Muscle layer of duodenum (tissue), 2 donors: ENCODE results near the gene RFC1.
"Not testable (repeated sequence)": the region's sequence is repeated elsewhere in the genome, so short reads cannot be mapped to it uniquely, and the experiment has no call there.

Experiments used
- H3K27ac ChIP-seq: one replicate; pipeline ENCODE4 v1.7.0; 2013; ENCODE audit warnings: mild to moderate bottlenecking, low read length
- H3K27me3 ChIP-seq: one replicate; pipeline ENCODE4 v1.7.0; 2013; ENCODE audit warnings: low read depth, mild to moderate bottlenecking, control low read depth, low read length
- H3K36me3 ChIP-seq, 2 donors: one replicate each; pipeline ENCODE4 v1.7.0; 2013; ENCODE audit warnings: low read length in 2 of 2, control low read depth in 1 of 2, mild to moderate bottlenecking in 1 of 2; ENCODE audit not compliant: insufficient read depth in 2 of 2, control insufficient read depth in 1 of 2
- H3K4me1 ChIP-seq, 2 donors: one replicate each; pipeline ENCODE4 v1.7.0; 2013; ENCODE audit warnings: low read length in 2 of 2, mild to moderate bottlenecking in 2 of 2, control low read depth in 1 of 2, moderate library complexity in 1 of 2; ENCODE audit not compliant: insufficient read depth in 2 of 2, control insufficient read depth in 1 of 2
- H3K4me3 ChIP-seq, 2 donors: one replicate each; pipeline ENCODE4 v1.7.0; 2013; ENCODE audit warnings: low read length in 2 of 2, low read depth in 1 of 2, mild to moderate bottlenecking in 1 of 2
- H3K9me3 ChIP-seq, 2 donors: one replicate each; pipeline ENCODE4 v1.7.0; 2013; ENCODE audit warnings: low read length in 2 of 2, control low read depth in 1 of 2, mild to moderate bottlenecking in 1 of 2; ENCODE audit not compliant: control insufficient read depth in 1 of 2
- donor health status: healthy.

RFC1 gene

DNA sequence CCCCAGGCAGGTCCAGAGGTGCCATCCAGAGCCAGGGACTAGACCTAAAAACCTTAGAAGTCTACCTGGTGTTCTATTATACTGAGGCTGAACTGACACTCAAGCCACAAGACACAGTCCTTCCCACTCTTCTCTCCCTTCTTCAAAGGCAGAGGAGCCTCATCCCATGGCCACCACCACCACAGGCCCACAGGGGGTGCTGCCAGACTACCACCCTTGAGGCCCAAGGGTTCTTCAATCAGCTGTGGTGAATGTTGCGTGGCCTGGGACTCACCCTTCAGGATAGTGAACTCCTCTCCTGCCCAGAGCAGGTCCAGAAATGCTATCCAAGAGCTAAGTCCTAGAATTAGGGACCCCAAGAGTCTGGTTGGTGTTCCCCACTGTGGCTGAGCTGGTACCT lies 17.5 kb upstream of the RFC1 start:
- no peaks in the 10 kb centered on the region for H3K4me1 ChIP-seq
- H3K4me3 ChIP-seq, result no peak overlapping the region
- H3K36me3 ChIP-seq, result no peaks in the 10 kb centered on the region
- H3K27ac ChIP-seq, result no peak overlapping the region
- H3K9me3 ChIP-seq, result no peaks in the 10 kb centered on the region
- H3K27me3 ChIP-seq, result no peaks in the 10 kb centered on the region

DNA sequence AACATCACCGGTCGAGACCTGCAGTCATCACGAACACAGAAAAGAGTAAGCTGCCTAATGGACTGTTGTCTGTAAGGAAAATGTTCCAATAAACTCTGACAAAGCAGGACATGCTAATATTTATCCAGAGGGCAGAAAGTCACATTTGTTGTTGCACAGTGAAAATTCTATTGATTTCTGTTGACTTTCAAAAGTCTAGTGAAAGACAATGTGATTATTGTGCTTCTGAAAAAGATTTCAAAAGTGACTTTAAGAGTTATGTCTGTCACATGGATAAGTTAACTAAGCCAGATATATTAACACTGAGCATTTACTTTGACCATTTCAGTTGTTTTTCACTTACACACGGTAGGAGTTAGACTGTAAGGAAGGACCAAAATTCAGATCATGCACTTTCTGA lies 9.3 kb upstream of the RFC1 start:
- H3K27me3 ChIP-seq, result no peaks in the 10 kb centered on the region
- H3K36me3 ChIP-seq, result no peaks in the 10 kb centered on the region
- no peak overlapping the region for H3K4me3 ChIP-seq
- H3K4me1 ChIP-seq, result no peaks in the 10 kb centered on the region
- no peaks in the 10 kb centered on the region for H3K9me3 ChIP-seq
- no peak overlapping the region for H3K27ac ChIP-seq

DNA sequence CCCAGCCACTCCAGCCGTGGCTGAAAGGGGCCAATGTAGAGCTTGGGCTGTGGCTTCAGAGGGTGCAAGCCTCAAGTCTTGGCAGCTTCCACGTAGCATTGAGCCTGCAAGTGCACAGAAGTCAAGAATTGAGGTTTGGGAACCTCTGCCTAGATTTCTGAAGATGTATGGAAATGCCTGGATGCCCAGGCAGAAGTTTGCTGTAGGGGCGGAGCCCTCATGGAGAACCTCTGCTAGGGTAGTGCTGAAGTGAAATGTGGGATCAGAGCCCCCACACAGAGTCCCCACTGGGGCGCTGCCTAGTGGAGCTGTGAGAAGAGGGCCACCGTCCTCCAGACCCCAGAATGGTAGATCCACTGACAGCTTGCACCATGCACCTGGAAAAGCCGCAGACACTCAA lies 5.0 kb upstream of the RFC1 start:
- H3K36me3 ChIP-seq, H3K27ac ChIP-seq, H3K9me3 ChIP-seq, H3K4me3 ChIP-seq, H3K27me3 ChIP-seq, H3K4me1 ChIP-seq: not testable (repeated sequence)

DNA sequence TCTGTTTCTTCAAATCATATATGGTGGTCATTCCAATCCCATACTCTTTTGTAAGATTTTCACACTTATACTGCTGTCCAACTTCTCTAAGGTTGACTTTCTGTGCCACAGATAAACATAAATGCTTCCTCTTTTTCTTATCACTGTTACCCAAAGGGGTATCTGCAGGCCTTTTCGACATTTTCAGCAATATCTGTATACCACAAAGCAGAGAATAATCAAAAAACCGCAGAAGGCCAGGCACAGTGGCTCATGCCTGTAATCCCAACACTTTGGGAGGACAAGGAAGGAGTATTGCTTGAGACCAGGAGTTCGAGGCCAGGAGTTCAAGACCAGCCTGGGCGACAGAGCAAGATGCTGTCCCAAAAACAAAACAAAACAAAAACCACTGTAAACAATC lies 3.1 kb upstream of the RFC1 start:
- Histone ChIP-seq H3K4me1 (peaks cover 0 to 17% of the 10 kb centered on the region in 2 donors), H3K27me3 (no peaks in the 10 kb centered on the region), H3K36me3 (no peaks in the 10 kb centered on the region), H3K4me3 (no peak overlapping the region), H3K9me3 (no peaks in the 10 kb centered on the region), H3K27ac (no peak overlapping the region)

DNA sequence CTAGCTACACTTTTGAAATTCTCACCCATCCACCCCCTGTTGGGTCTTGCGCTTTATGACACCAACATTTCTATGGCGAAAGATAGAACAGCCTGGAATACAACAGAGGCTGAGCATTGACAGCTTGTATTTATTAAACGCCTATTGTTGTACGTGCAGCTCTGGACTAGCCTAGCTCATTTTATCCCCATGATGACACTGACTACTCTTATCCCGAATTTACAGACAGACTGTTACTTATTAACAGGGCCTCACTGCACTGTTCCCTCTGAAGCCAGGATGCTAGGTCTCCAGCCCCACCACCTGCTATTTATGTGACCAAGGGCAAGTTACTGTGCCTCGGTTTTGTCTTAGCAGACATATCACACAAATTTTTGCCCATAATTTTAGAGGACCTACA lies 1.0 kb upstream of the RFC1 start:
- H3K4me1 ChIP-seq, result peaks cover 0 to 20% of the 10 kb centered on the region in 2 donors
- no peaks in the 10 kb centered on the region for H3K9me3 ChIP-seq
- H3K4me3 ChIP-seq, result no peak overlapping the region
- H3K36me3 ChIP-seq, result no peaks in the 10 kb centered on the region
- H3K27ac ChIP-seq, result no peak overlapping the region
- H3K27me3 ChIP-seq, result no peaks in the 10 kb centered on the region

DNA sequence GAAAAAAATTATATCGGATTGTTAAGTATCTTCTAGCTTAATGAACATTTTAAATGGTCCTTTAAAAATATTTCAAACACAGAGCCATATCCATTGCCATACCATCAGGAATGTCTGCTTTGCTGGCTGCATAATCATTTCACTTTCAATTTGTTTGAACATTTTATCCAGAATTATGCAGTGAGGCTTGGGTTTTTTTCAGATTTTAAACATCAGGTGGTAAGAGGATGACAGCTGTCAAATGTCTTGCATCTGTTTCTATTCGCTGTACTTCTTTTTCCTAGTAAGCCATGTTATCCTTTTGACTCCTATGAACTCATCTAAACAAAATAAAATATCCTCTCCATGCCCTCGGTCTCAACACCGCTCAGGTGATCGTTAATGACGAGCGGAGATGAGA lies 802 bp downstream of the RFC1 start:
- peak overlapping the region; percentile 88 for H3K27ac ChIP-seq
- H3K9me3 ChIP-seq, result no peaks in the 10 kb centered on the region
- H3K36me3 ChIP-seq, result no peaks in the 10 kb centered on the region
- peak overlapping the region; percentile 79 to 94 for H3K4me3 ChIP-seq
- H3K27me3 ChIP-seq, result no peaks in the 10 kb centered on the region
- peaks cover 0 to 20% of the 10 kb centered on the region in 2 donors for H3K4me1 ChIP-seq

DNA sequence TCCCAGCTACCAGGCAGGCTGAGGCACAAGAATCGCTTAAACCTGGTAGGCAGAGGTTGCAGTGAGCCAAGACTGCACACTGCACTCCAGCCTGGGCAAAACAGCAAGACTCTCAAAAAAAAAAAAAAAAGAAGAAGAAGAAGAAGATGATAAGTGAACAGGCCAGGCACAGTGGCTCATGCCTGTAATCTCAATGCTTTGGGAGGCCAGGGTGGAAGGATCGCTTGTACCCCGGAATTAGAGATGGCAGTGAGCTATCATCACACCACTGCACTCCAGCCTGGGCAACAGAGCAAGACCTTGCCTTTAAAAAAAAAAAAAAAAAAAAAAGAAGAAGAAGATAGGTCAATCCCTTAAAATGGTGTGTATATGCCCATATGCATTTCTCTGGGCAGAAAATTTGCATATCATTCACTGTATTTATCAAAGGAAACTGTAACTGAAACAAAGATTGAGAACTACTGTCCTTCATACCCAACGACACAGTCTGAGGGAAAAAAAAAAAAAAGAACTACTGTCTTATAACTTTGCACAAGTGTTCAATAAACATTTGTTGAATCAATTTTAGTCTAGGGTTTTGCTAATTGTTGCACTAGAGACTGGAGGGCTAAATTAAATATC lies 2.3 kb downstream of the RFC1 start:
- Histone ChIP-seq H3K27ac (no peak overlapping the region), H3K4me1 (peaks cover 0 to 20% of the 10 kb centered on the region in 2 donors), H3K9me3 (no peaks in the 10 kb centered on the region), H3K4me3 (no peak overlapping the region), H3K36me3 (no peaks in the 10 kb centered on the region), H3K27me3 (no peaks in the 10 kb centered on the region)

DNA sequence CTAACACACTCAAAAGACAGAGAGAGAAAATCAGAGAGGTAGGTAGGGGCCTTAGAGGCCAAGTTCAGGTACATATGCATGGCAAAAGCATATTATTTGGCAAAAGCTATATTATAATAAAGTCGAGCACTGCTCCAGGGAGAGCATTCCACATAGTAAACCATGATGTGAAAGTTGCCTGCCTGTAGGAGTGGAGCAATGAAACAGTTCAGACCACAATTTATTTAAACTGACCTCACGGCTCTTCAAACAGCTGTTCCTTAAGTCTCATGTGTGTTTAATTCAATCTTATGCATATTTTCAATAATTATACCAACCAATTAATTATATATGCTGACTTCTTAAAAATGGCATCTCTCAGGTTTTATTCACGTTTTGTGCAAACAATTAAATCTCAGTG lies 3.3 kb downstream of the RFC1 start:
- no peak overlapping the region for H3K4me3 ChIP-seq
- H3K27ac ChIP-seq, result no peak overlapping the region
- H3K9me3 ChIP-seq, result no peaks in the 10 kb centered on the region
- H3K27me3 ChIP-seq, result no peaks in the 10 kb centered on the region
- no peaks in the 10 kb centered on the region for H3K36me3 ChIP-seq
- H3K4me1 ChIP-seq, result peaks cover 0 to 20% of the 10 kb centered on the region in 2 donors

DNA sequence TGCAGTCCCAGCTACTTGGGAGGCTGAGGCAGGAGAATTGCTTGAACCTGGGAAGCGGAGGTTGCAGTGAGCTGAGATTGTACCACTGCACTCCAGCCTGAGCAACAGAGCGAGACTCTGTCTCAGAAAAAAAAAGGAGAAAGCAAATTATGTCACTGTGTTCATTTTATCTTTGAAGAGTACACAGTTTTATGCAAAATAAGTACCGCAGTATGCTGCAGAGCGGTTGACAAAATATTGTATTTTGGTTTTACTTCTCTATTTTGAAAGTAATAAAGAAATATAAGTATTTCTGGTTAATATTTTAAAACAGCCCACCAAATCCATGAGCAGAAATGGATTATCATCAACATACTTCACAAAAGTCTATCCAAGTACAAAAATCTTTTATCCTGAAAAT lies 5.6 kb downstream of the RFC1 start:
- not testable (repeated sequence) for H3K27ac ChIP-seq, H3K36me3 ChIP-seq

DNA sequence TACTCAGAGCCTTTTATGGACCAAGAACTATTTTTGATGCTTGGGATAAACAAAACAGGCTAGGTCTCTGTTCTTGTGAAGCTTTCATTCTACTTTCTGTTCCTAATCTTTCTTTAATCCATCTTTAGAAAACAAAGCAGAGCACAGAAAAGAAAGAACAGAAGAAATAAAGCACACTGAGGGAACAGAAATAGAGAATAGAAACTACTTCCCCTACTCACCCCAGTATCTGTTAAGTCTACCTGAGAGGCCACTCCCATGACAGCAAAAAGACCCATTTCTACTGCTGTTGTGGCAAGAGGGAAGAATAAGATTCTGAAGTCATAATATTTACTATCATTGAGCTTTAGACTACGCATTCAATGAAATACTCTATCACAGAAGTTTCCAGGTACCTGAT lies 9.2 kb downstream of the RFC1 start:
- H3K27me3 ChIP-seq, result no peaks in the 10 kb centered on the region
- H3K36me3 ChIP-seq, result peaks cover 0 to 4% of the 10 kb centered on the region in 2 donors
- H3K4me1 ChIP-seq, result peaks cover 0 to 6% of the 10 kb centered on the region in 2 donors
- no peaks in the 10 kb centered on the region for H3K9me3 ChIP-seq
- no peak overlapping the region for H3K4me3 ChIP-seq
- no peak overlapping the region for H3K27ac ChIP-seq

More for the DNA sequence above, 5.6 kb downstream of the RFC1 start:
- not testable (repeated sequence) for H3K9me3 ChIP-seq, H3K27me3 ChIP-seq, H3K4me3 ChIP-seq
- peaks cover 0 to 15% of the 10 kb centered on the region in 2 donors for H3K4me1 ChIP-seq

DNA sequence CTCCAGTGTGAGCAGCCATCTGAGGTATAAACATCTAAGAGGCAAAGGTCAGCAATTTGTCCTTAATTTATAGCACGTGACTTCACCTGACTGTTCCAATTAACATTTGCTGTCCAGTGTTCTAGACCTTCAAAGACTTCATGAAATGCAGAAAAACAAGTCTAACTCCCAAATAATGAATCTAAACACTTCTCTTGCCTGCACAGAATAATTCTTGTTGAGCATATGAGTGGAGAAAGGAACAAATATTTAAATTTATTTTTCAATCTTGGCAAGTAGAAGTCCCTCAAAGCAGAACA lies 12.0 kb downstream of the RFC1 start:
- peaks cover 0 to 13% of the 10 kb centered on the region in 2 donors for H3K36me3 ChIP-seq
- no peaks in the 10 kb centered on the region for H3K27me3 ChIP-seq
- no peaks in the 10 kb centered on the region for H3K9me3 ChIP-seq
- H3K4me3 ChIP-seq, result peak overlapping the region; percentile 50 to 76
- H3K27ac ChIP-seq, result peak overlapping the region; percentile 96
- peaks cover 0 to 6% of the 10 kb centered on the region in 2 donors for H3K4me1 ChIP-seq

DNA sequence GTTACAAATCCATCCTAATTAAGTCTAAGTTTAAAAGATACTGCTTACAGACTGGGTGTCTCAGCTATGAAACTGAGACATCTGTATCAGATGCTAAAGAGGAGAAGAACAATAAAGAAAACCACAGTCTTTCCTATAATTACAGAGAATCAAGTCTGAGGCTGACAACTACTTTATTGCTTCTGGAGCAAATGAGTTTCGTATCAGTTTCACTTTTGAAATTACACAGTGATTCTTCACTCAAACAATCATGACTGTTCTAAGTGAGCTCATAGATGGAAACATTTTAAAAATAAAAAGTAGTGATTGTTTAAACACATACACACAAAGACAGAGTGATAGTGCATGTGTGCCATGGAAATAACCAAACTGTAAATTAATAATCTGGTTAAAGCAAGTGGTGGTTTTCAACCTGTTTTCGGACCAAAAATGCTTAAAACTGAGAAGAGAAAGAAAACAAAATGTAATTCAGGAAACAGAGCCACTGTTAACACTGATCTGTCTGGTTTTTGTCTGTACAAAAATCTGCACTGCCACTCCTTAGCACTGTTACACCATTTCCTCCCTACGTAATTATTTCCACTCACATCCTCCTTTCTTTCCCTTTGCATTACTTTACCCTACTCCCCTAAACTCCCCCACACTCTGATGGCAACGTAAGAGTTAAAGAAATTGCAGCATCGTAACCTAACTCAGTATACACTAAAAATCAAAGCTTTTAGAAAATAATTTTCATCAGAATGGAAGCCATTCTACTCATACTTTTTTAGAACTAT lies 12.5 kb downstream of the RFC1 start:
- Histone ChIP-seq H3K36me3 (peaks cover 0 to 13% of the 10 kb centered on the region in 2 donors), H3K27me3 (no peaks in the 10 kb centered on the region), H3K9me3 (no peaks in the 10 kb centered on the region), H3K4me1 (peaks cover 0 to 6% of the 10 kb centered on the region in 2 donors), H3K27ac (peak overlapping the region; percentile 96), H3K4me3 (peak overlapping the region; percentile 50 to 76)
